Thoracic aorta (tissue), 2 donors: Measurements from ENCODE around the gene OGDH. TPM values are rescaled to one million over a fixed set of nuclear protein-coding genes. Genes with fewer than 3 reads are reported as not detected.

Experiments used
- ATAC-seq: fragments of 150-250 bp; one replicate; pipeline ENCODE4 v1.8.0; 2017; ENCODE audit warnings: low read depth; ENCODE audit not compliant: insufficient number of reproducible peaks, low FRiP score
- DNase-seq: peaks from one replicate; pipeline ENCODE4 v3.0.0-alpha.2; 2020; ENCODE audit warnings: low spot score
- H3K27ac ChIP-seq, 2 donors: fragments of 200-600 bp; sonication (generic); 1 replicate in 1 of 2; 2 replicates in 1 of 2; pipeline ENCODE4 v1.5.1; 2016; ENCODE audit warnings: mild to moderate bottlenecking in 2 of 2, moderate library complexity in 2 of 2
- H3K27me3 ChIP-seq: fragments of 200-600 bp; sonication (generic); replicated peaks from 2 replicates; pipeline ENCODE4 v1.6.0; 2016; ENCODE audit warnings: mild to moderate bottlenecking; ENCODE audit not compliant: insufficient read depth
- H3K36me3 ChIP-seq: fragments of 200-600 bp; sonication (generic); one replicate; pipeline ENCODE4 v1.5.1; 2016
- H3K4me1 ChIP-seq, 2 donors: fragments of 200-600 bp; sonication (generic); 1 replicate in 1 of 2; 2 replicates in 1 of 2; pipeline versions ENCODE4 v1.5.1 to v1.6.0; 2016; ENCODE audit warnings: low read depth in 2 of 2, mild to moderate bottlenecking in 1 of 2; ENCODE audit not compliant: control insufficient read depth in 1 of 2
- H3K4me3 ChIP-seq: fragments of 200-600 bp; sonication (generic); 2 replicates; pipeline ENCODE4 v1.5.1; 2016; ENCODE audit warnings: mild to moderate bottlenecking
- H3K9me3 ChIP-seq: fragments of 200-600 bp; sonication (generic); 2 replicates; pipeline ENCODE4 v1.5.1; 2016
- total RNA-seq, 2 donors: library from RNA; depleted of rRNA; stranded (reverse); fragments of >200 nt; gene quantifications; one replicate each; pipeline versions ENCODE4 v1.1.0 to v1.2.3, GENCODE V29; 2016
- TF ChIP-seq, protein P1 (sequence below): fragments of 200-600 bp; sonication (generic); IDR thresholded peaks from one replicate; pipeline ENCODE4 v1.5.1; 2019; ENCODE audit warnings: antibody characterized with exemption

OGDH gene
- total RNA-seq, 2 donors from 2014 or later, result 80.8 to 99.2 TPM

DNA sequence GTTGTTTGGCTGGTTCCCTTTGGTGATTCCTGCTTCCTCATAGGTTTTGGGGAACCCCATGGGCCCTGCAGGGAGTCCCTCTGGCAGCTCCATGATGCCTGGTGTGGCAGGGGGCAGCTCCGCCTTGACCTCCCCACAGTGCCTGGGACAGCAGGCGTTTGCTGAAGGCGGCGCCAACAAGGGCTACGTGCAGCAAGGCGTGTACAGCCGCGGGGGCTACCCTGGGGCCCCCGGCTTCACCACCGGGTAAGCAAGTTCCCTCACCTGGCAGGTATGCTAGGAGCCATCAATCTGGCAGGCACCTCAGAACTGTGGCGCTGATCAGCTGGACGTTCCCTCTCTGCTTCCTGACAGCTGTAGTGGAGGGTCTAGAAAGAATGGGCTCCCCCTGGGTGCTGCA lies 150.5 kb downstream of the OGDH start:
- Histone ChIP-seq H3K27me3 (no peaks in the 10 kb centered on the region), H3K4me3 (no peak overlapping the region), H3K36me3 (peaks cover 30% of the 10 kb centered on the region), H3K27ac (no peak overlapping the region), H3K9me3 (no peaks in the 10 kb centered on the region), H3K4me1 (peaks cover 12 to 24% of the 10 kb centered on the region in 2 donors)
- DNase-seq (no peak), ATAC-seq (no peak)
- TF ChIP-seq, protein P1, sequence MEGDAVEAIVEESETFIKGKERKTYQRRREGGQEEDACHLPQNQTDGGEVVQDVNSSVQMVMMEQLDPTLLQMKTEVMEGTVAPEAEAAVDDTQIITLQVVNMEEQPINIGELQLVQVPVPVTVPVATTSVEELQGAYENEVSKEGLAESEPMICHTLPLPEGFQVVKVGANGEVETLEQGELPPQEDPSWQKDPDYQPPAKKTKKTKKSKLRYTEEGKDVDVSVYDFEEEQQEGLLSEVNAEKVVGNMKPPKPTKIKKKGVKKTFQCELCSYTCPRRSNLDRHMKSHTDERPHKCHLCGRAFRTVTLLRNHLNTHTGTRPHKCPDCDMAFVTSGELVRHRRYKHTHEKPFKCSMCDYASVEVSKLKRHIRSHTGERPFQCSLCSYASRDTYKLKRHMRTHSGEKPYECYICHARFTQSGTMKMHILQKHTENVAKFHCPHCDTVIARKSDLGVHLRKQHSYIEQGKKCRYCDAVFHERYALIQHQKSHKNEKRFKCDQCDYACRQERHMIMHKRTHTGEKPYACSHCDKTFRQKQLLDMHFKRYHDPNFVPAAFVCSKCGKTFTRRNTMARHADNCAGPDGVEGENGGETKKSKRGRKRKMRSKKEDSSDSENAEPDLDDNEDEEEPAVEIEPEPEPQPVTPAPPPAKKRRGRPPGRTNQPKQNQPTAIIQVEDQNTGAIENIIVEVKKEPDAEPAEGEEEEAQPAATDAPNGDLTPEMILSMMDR, result no peak

DNA sequence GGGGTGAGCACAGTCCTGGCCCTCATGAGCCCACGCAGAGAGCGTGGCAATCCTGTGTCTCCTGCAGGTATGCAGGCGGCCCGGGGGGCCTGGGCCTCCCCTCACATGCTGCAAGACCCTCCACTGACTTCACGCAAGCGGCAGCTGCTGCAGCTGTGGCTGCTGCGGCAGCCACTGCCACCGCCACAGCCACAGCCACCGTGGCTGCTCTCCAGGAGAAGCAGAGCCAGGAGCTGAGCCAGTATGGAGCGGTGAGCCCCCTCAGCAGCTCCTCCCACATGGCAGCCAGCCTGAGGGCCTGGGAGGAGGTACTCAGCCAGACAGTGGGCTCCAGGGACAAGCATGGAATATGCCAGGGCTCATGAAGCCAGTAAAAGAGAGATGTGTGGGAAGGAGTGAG lies 150.9 kb downstream of the OGDH start:
- peaks cover 30% of the 10 kb centered on the region for H3K36me3 ChIP-seq
- no peak for ATAC-seq
- H3K9me3 ChIP-seq, result no peaks in the 10 kb centered on the region
- peaks cover 12 to 24% of the 10 kb centered on the region in 2 donors for H3K4me1 ChIP-seq
- DNase-seq, result no peak
- H3K4me3 ChIP-seq, result no peak overlapping the region
- no peaks in the 10 kb centered on the region for H3K27me3 ChIP-seq
- no peak overlapping the region for H3K27ac ChIP-seq
- TF ChIP-seq, protein P1, result no peak

DNA sequence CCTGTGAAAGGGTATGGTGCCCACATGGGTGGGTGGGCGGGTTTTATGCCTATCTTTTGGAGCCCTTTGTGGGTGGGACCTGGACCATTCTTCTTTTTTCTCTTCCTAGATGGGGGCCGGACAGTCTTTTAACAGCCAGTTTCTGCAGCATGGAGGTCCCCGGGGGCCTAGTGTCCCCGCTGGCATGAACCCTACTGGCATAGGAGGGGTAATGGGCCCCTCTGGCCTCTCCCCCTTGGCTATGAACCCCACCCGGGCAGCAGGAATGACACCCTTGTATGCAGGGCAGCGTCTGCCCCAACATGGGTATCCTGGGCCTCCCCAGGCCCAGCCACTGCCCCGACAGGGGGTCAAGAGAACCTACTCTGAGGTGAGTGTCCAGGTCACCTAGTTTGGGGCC lies 151.3 kb downstream of the OGDH start:
- Histone ChIP-seq H3K36me3 (peaks cover 33% of the 10 kb centered on the region), H3K4me1 (peaks cover 12 to 24% of the 10 kb centered on the region in 2 donors), H3K27ac (no peak overlapping the region), H3K9me3 (no peaks in the 10 kb centered on the region), H3K27me3 (no peaks in the 10 kb centered on the region), H3K4me3 (no peak overlapping the region)
- TF ChIP-seq, protein P1, result no peak
- no peak for ATAC-seq
- DNase-seq, result no peak

Other genes starting within 250 kb of the OGDH start
- gene NUDCD3, start 116.0 kb upstream of the OGDH start, total RNA-seq, result 10 to 100 TPM; 57.0 to 64.5 TPM
- 1 to 10 TPM in 1 of 2 donors, under 1 TPM in 1; 0.85 to 2.2 TPM for gene NPC1L1, start 65.3 kb upstream of the OGDH start, total RNA-seq
- 10 to 100 TPM; 47.4 to 79.2 TPM for gene DDX56, start 32.7 kb upstream of the OGDH start, total RNA-seq
- 100 to 1,000 TPM in 1 of 2 donors, 10 to 100 TPM in 1; 88.2 to 187 TPM for gene TMED4, start 24.4 kb upstream of the OGDH start, total RNA-seq
- gene ZMIZ2, start 142.2 kb downstream of the OGDH start, total RNA-seq, result 10 to 100 TPM; 23.4 to 38.9 TPM
- gene PPIA, start 190.1 kb downstream of the OGDH start, total RNA-seq, result 1,000 to 10,000 TPM; 1,002 to 1,065 TPM
- 100 to 1,000 TPM; 103 to 111 TPM for gene H2AZ2, start 241.5 kb downstream of the OGDH start, total RNA-seq